Transverse colon (tissue), 4 donors: ENCODE results near the gene CREB5. TPM values are rescaled to one million over a fixed set of nuclear protein-coding genes. Genes with fewer than 3 reads are reported as not detected.

Source experiments
- DNase-seq: peaks from one replicate; pipeline ENCODE4 v3.0.0-alpha.2; 2019
- H3K27ac ChIP-seq, 4 donors: fragments of 200-600 bp; sonication (generic); 2 replicates each; pipeline ENCODE4 v1.5.1; 2016 to 2018; ENCODE audit warnings: inconsistent platforms in 4 of 4
- H3K27me3 ChIP-seq: fragments of 200-600 bp; sonication (generic); 2 replicates; pipeline ENCODE4 v1.5.1; 2017; ENCODE audit warnings: inconsistent platforms
- H3K36me3 ChIP-seq, 4 donors: fragments of 200-600 bp; sonication (generic); 2 replicates each; pipeline ENCODE4 v1.5.1; 2017 to 2019; ENCODE audit warnings: inconsistent platforms in 4 of 4
- H3K4me1 ChIP-seq, 4 donors: fragments of 200-600 bp; sonication (generic); 2 replicates each; pipeline ENCODE4 v1.5.1; 2017 to 2020; ENCODE audit warnings: inconsistent platforms in 4 of 4
- H3K4me3 ChIP-seq, 4 donors: fragments of 200-600 bp; sonication (generic); 1 replicate in 1 of 4; 2 replicates in 3 of 4; pipeline versions ENCODE4 v1.5.1 to v1.6.1; 2017 to 2019; ENCODE audit warnings: inconsistent platforms in 4 of 4
- H3K9me3 ChIP-seq, 2 donors: fragments of 200-600 bp; sonication (generic); 2 replicates each; pipeline ENCODE4 v1.5.1; 2017 to 2019; ENCODE audit warnings: inconsistent platforms in 2 of 2
- EP300 ChIP-seq: sonication (generic); formaldehyde crosslinking; IDR thresholded peaks from one replicate; pipeline ENCODE4 v1.6.1; 2017; ENCODE audit warnings: antibody characterized with exemption, low read depth
- POLR2A ChIP-seq: fragments of 450-650 bp; IDR thresholded peaks from one replicate; pipeline ENCODE4 v1.6.1; 2016; ENCODE audit warnings: antibody characterized with exemption, mild to moderate bottlenecking, moderate library complexity
- POLR2AphosphoS5 ChIP-seq, 3 donors: sonication (generic); formaldehyde crosslinking; IDR thresholded peaks; one replicate each; pipeline ENCODE4 v1.6.1; 2016; ENCODE audit warnings: antibody characterized with exemption in 3 of 3
- WGBS, 2 donors: methylation state at CpG; one replicate each; pipeline ENCODE4 v1.1.5; 2018; ENCODE audit warnings: low coverage in 1 of 2; 5-methylcytosine and 5-hydroxymethylcytosine counted together
- in situ Hi-C, 4 donors: fragments of 200-750 bp; cut with MboI; loops; one replicate each; pipeline versions ENCODE4 v1.15.0 to v1.15.1; 2017; ENCODE audit warnings: low sequenced_read_pairs in 3 of 4, low pct_ligation_motif_present in 1 of 4, low pct_unique_long_range_greater_than_20kb in 1 of 4
- intact Hi-C: fragments of 100-400 bp; cut with DNase I; formaldehyde crosslinking; loops from one replicate; pipeline ENCODE4 v1.15.1; 2023; ENCODE audit warnings: low total_unique reads
- total RNA-seq, 4 donors: library from RNA; depleted of rRNA; stranded (reverse); fragments of >200 nt; gene quantifications; one replicate each; pipeline ENCODE4 v1.1.0, GENCODE V29; 2016
- TF ChIP-seq, protein P1 (sequence below), 5 experiments: fragments of 200-600 bp in 3 of 5; fragments of 450-650 bp in 2 of 5; sonication (generic) in 3 of 5; IDR thresholded peaks; 1 replicate in 2 of 5; 2 replicates in 3 of 5; pipeline ENCODE4 v1.5.1; 2016 to 2017; ENCODE audit warnings: antibody characterized with exemption in 5 of 5, inconsistent platforms in 3 of 5, mild to moderate bottlenecking in 2 of 5, moderate library complexity in 1 of 5

The CREB5 gene
- total RNA-seq, 4 donors from 2014 or later: 3.0 to 12.2 (median 7.0) TPM

- DNase-seq: peak; percentile 18
- in situ Hi-C loops: loop anchor here in 1 of 4 donors (25.0 kb wide), 1 partner anchor 277 kb away; no protein-coding TSS in a partner anchor
- H3K27ac ChIP-seq: peak overlapping the region; percentile 68 to 86 (median 80)
- H3K27me3 ChIP-seq: peaks cover 86% of the 10 kb centered on the region
- no peaks in the 10 kb centered on the region for H3K9me3 ChIP-seq
- no peaks in the 10 kb centered on the region for H3K36me3 ChIP-seq
- H3K4me3 ChIP-seq: peak overlapping the region; percentile 35 to 56 (median 41)
- peak in 1 of 3 donors; percentile 6 for TF ChIP-seq POLR2AphosphoS5 (IDR thresholded peaks at IDR 0.05)
- TF ChIP-seq EP300: no peak
- H3K4me1 ChIP-seq: peaks cover 0 to 23% (median 12%) of the 10 kb centered on the region in 4 donors
- intact Hi-C loops: no loop called here
- WGBS, 2 donors: 5% methylated on average over 70 of the region's 92 CpGs; no CpG with 5 or more reads in 1 of the 2 donors
Observed at GRCh38 chr7:28409716-28410627, 2.3 kb upstream of the CREB5 start.

GRCh38 chr7:28410628-28411531 lies 1.4 kb upstream of the CREB5 start:
- intact Hi-C loops (no loop called here), in situ Hi-C loops (loop anchor here in 1 of 4 donors (25.0 kb wide), 1 partner anchor 276 kb away; no protein-coding TSS in a partner anchor)
- H3K9me3 ChIP-seq: no peaks in the 10 kb centered on the region
- TF ChIP-seq, protein P1, sequence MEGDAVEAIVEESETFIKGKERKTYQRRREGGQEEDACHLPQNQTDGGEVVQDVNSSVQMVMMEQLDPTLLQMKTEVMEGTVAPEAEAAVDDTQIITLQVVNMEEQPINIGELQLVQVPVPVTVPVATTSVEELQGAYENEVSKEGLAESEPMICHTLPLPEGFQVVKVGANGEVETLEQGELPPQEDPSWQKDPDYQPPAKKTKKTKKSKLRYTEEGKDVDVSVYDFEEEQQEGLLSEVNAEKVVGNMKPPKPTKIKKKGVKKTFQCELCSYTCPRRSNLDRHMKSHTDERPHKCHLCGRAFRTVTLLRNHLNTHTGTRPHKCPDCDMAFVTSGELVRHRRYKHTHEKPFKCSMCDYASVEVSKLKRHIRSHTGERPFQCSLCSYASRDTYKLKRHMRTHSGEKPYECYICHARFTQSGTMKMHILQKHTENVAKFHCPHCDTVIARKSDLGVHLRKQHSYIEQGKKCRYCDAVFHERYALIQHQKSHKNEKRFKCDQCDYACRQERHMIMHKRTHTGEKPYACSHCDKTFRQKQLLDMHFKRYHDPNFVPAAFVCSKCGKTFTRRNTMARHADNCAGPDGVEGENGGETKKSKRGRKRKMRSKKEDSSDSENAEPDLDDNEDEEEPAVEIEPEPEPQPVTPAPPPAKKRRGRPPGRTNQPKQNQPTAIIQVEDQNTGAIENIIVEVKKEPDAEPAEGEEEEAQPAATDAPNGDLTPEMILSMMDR (IDR thresholded peaks at IDR 0.05): no peak
- TF ChIP-seq POLR2AphosphoS5 (IDR thresholded peaks at IDR 0.05) (peak in 2 of 3 donors; percentile 22 to 40), EP300 (no peak), POLR2A (no peak)
- peak; percentile 23 for DNase-seq
- H3K4me3 ChIP-seq: peak overlapping the region in 3 of 4 donors; percentile 40 to 56 (median 42)
- peaks cover 90% of the 10 kb centered on the region for H3K27me3 ChIP-seq
- WGBS, 2 donors: 1 to 7% methylated on average over 15 to 28 of the region's 28 CpGs
- peaks cover 0 to 23% (median 12%) of the 10 kb centered on the region in 4 donors for H3K4me1 ChIP-seq
- peak overlapping the region in 2 of 4 donors; percentile 78 to 81 for H3K27ac ChIP-seq
- no peaks in the 10 kb centered on the region for H3K36me3 ChIP-seq

GRCh38 chr7:28413011-28413410 lies 693 bp downstream of the CREB5 start:
- no peak overlapping the region for H3K4me3 ChIP-seq
- H3K27ac ChIP-seq: no peak overlapping the region
- H3K36me3 ChIP-seq: no peaks in the 10 kb centered on the region
- in situ Hi-C loops: loop anchor here in 1 of 4 donors (25.0 kb wide), 1 partner anchor 274 kb away; no protein-coding TSS in a partner anchor
- WGBS, 2 donors: 88 to 96% methylated on average over 1 of the region's 1 CpG
- TF ChIP-seq EP300 (no peak), POLR2AphosphoS5 (IDR thresholded peaks at IDR 0.05) (no peak), POLR2A (no peak)
- TF ChIP-seq, protein P1 (IDR thresholded peaks at IDR 0.05): no peak
- H3K9me3 ChIP-seq: no peaks in the 10 kb centered on the region
- intact Hi-C loops: no loop called here
- peaks cover 82% of the 10 kb centered on the region for H3K27me3 ChIP-seq
- DNase-seq: no peak
- H3K4me1 ChIP-seq: peaks cover 0 to 27% (median 12%) of the 10 kb centered on the region in 4 donors

GRCh38 chr7:28414453-28414852 lies 2.1 kb downstream of the CREB5 start:
- no peak for TF ChIP-seq POLR2A
- TF ChIP-seq, protein P1 (IDR thresholded peaks at IDR 0.05): no peak
- TF ChIP-seq POLR2AphosphoS5 (IDR thresholded peaks at IDR 0.05): no peak
- no peak for TF ChIP-seq EP300
- no peaks in the 10 kb centered on the region for H3K9me3 ChIP-seq
- intact Hi-C loops (no loop called here), in situ Hi-C loops (loop anchor here in 1 of 4 donors (25.0 kb wide), 1 partner anchor 273 kb away; no protein-coding TSS in a partner anchor)
- no peak overlapping the region for H3K27ac ChIP-seq
- H3K4me1 ChIP-seq: peaks cover 0 to 34% (median 6%) of the 10 kb centered on the region in 4 donors
- peaks cover 80% of the 10 kb centered on the region for H3K27me3 ChIP-seq
- no peaks in the 10 kb centered on the region for H3K36me3 ChIP-seq
- no peak overlapping the region for H3K4me3 ChIP-seq
- 58 to 66% methylated on average over 1 of the region's 1 CpG for WGBS, 2 donors
- no peak for DNase-seq
